Vagina (tissue), 2 donors: ENCODE data around the gene RAB13. TPM values are rescaled to one million over a fixed set of nuclear protein-coding genes. Genes with fewer than 3 reads are reported as not detected.
A peak's percentile ranks its signal among the peaks of the same experiment; 100 is the strongest.
"Not testable (repeated sequence)": the region's sequence is repeated elsewhere in the genome, so short reads cannot be mapped to it uniquely, and the experiment has no call there.

Experiments
- DNase-seq, 2 donors: peaks; one replicate each; pipeline ENCODE4 v3.0.0-alpha.2; 2017; ENCODE audit errors: extremely low spot score in 2 of 2
- H3K27ac ChIP-seq: fragments of 200-600 bp; sonication (generic); one replicate; pipeline ENCODE4 v1.5.1; 2019
- H3K27me3 ChIP-seq: fragments of 200-600 bp; sonication (generic); one replicate; pipeline ENCODE4 v1.5.1; 2019
- H3K36me3 ChIP-seq, 2 donors: fragments of 200-600 bp; sonication (generic); one replicate each; pipeline ENCODE4 v1.5.1; 2017 to 2019
- H3K4me1 ChIP-seq: fragments of 200-600 bp; sonication (generic); one replicate; pipeline ENCODE4 v1.5.1; 2019
- H3K4me3 ChIP-seq, 2 donors: fragments of 200-600 bp; sonication (generic); 1 replicate in 1 of 2; 2 replicates in 1 of 2; pipeline ENCODE4 v1.5.1; 2016 to 2019
- H3K9me3 ChIP-seq: fragments of 200-600 bp; sonication (generic); one replicate; pipeline ENCODE4 v1.5.1; 2019
- CTCF ChIP-seq, 3 experiments: fragments of 450-650 bp in 2 of 3; fragments of 200-600 bp in 1 of 3; sonication (generic) in 1 of 3; IDR thresholded peaks; one replicate each; pipeline ENCODE4 v1.5.1; 2017 to 2019; ENCODE audit warnings: antibody characterized with exemption in 3 of 3, mild to moderate bottlenecking in 2 of 3, moderate library complexity in 2 of 3
- POLR2A ChIP-seq, 2 donors: fragments of 450-650 bp; IDR thresholded peaks; one replicate each; pipeline ENCODE4 v1.6.1; 2017; ENCODE audit warnings: antibody characterized with exemption in 2 of 2, mild to moderate bottlenecking in 2 of 2, moderate library complexity in 2 of 2
- POLR2AphosphoS5 ChIP-seq, 2 donors: sonication (generic); formaldehyde crosslinking; IDR thresholded peaks; one replicate each; pipeline ENCODE4 v1.9.0; 2017; ENCODE audit warnings: antibody characterized with exemption in 2 of 2, mild to moderate bottlenecking in 2 of 2, low read depth in 1 of 2; ENCODE audit not compliant: insufficient read depth in 1 of 2
- intact Hi-C: fragments of 100-400 bp; cut with DNase I; formaldehyde crosslinking; loops from one replicate; pipeline ENCODE4 v1.15.1; 2023
- total RNA-seq: library from RNA; depleted of rRNA; stranded (reverse); fragments of >200 nt; gene quantifications from one replicate; pipeline ENCODE4 v1.2.3, GENCODE V29; 2016

Gene RAB13
- total RNA-seq, 1 donor from 2014 or later = 49.8 TPM

- peaks cover 25% of the 10 kb centered on the region for H3K4me1 ChIP-seq
These were observed 712 bp downstream of the RAB13 start for GRCh38 chr1:153985341-153985912.

GRCh38 chr1:153984123-153984894 is 1.8 kb downstream of the RAB13 start:
- Histone ChIP-seq H3K27me3 (no peaks in the 10 kb centered on the region), H3K4me1 (peaks cover 20% of the 10 kb centered on the region), H3K27ac (peak overlapping the region; percentile 95), H3K9me3 (no peaks in the 10 kb centered on the region), H3K4me3 (peak overlapping the region; percentile 60 to 64), H3K36me3 (peaks cover 0 to 33% of the 10 kb centered on the region in 2 donors)
- DNase-seq = no peak
- TF ChIP-seq CTCF (IDR thresholded peaks at IDR 0.05) (peak in 1 of 3 experiments; percentile 17), POLR2AphosphoS5 (IDR thresholded peaks at IDR 0.05; ENCODE audit: insufficient read depth in 1 of 2, low read depth in 1 of 2) (no peak)
- intact Hi-C loops = no loop called here

More at GRCh38 chr1:153985341-153985912, 712 bp downstream of the RAB13 start:
- no peaks in the 10 kb centered on the region for H3K27me3 ChIP-seq
- DNase-seq = peak in 1 of 2 donors; percentile 94
- peak overlapping the region; percentile 60 to 64 for H3K4me3 ChIP-seq
- no peaks in the 10 kb centered on the region for H3K9me3 ChIP-seq
- peaks cover 0 to 27% of the 10 kb centered on the region in 2 donors for H3K36me3 ChIP-seq
- intact Hi-C loops = loop anchor here (5.0 kb wide), 2 partner anchors 38 to 188 kb away; partner anchors contain the start of gene DENND4B
- TF ChIP-seq POLR2AphosphoS5 (IDR thresholded peaks at IDR 0.05; ENCODE audit: insufficient read depth in 1 of 2, low read depth in 1 of 2) (peak in 1 of 2 donors; percentile 42), CTCF (IDR thresholded peaks at IDR 0.05) (no peak), POLR2A (IDR thresholded peaks at IDR 0.05) (peak in 1 of 2 donors; percentile 7)
- H3K27ac ChIP-seq = peak overlapping the region; percentile 95

- DNase-seq, H3K27ac ChIP-seq, H3K9me3 ChIP-seq, intact Hi-C loops, H3K4me3 ChIP-seq, H3K27me3 ChIP-seq: not testable (repeated sequence)
- Histone ChIP-seq H3K4me1 (peaks cover 23% of the 10 kb centered on the region), H3K36me3 (peaks cover 0 to 33% of the 10 kb centered on the region in 2 donors)
These were observed 4.4 kb downstream of the RAB13 start for GRCh38 chr1:153981735-153982134.

GRCh38 chr1:153979091-153979490 is 7.0 kb downstream of the RAB13 start:
- Histone ChIP-seq H3K36me3 (peaks cover 0 to 56% of the 10 kb centered on the region in 2 donors), H3K4me1 (peaks cover 23% of the 10 kb centered on the region)
- H3K27ac ChIP-seq, H3K9me3 ChIP-seq, H3K27me3 ChIP-seq, intact Hi-C loops, H3K4me3 ChIP-seq, DNase-seq: not testable (repeated sequence)

GRCh38 chr1:153978274-153978909 is 7.7 kb downstream of the RAB13 start:
- Histone ChIP-seq H3K27me3 (no peaks in the 10 kb centered on the region), H3K27ac (peak overlapping the region; percentile 92), H3K9me3 (no peaks in the 10 kb centered on the region), H3K36me3 (peaks cover 0 to 60% of the 10 kb centered on the region in 2 donors), H3K4me3 (peak overlapping the region; percentile 81 to 93), H3K4me1 (peaks cover 19% of the 10 kb centered on the region)
- intact Hi-C loops = no loop called here
- TF ChIP-seq POLR2A (IDR thresholded peaks at IDR 0.05) (no peak), POLR2AphosphoS5 (IDR thresholded peaks at IDR 0.05; ENCODE audit: insufficient read depth in 1 of 2, low read depth in 1 of 2) (no peak), CTCF (IDR thresholded peaks at IDR 0.05) (no peak)
- no peak for DNase-seq
